Upper lobe of left lung (tissue), 4 donors: ENCODE data around the gene PCDHGA4.

Experiments
- POLR2A ChIP-seq, 4 donors: fragments of 450-650 bp; IDR thresholded peaks; one replicate each; pipeline ENCODE4 v1.5.1; 2016 to 2017; ENCODE audit warnings: antibody characterized with exemption in 4 of 4, mild to moderate bottlenecking in 2 of 4
- TF ChIP-seq, protein P1 (sequence below), 6 experiments: fragments of 450-650 bp in 4 of 6; fragments of 200-600 bp in 2 of 6; sonication (generic) in 2 of 6; IDR thresholded peaks; one replicate each; pipeline ENCODE4 v1.5.1; 2016 to 2019; ENCODE audit warnings: antibody characterized with exemption in 6 of 6

- TF ChIP-seq POLR2A (IDR thresholded peaks at IDR 0.05) = no peak
- TF ChIP-seq, protein P1, sequence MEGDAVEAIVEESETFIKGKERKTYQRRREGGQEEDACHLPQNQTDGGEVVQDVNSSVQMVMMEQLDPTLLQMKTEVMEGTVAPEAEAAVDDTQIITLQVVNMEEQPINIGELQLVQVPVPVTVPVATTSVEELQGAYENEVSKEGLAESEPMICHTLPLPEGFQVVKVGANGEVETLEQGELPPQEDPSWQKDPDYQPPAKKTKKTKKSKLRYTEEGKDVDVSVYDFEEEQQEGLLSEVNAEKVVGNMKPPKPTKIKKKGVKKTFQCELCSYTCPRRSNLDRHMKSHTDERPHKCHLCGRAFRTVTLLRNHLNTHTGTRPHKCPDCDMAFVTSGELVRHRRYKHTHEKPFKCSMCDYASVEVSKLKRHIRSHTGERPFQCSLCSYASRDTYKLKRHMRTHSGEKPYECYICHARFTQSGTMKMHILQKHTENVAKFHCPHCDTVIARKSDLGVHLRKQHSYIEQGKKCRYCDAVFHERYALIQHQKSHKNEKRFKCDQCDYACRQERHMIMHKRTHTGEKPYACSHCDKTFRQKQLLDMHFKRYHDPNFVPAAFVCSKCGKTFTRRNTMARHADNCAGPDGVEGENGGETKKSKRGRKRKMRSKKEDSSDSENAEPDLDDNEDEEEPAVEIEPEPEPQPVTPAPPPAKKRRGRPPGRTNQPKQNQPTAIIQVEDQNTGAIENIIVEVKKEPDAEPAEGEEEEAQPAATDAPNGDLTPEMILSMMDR (IDR thresholded peaks at IDR 0.05) = no peak
These were observed 48.2 kb upstream of the PCDHGA4 start for GRCh38 chr5:141306630-141307029.
